H1 (cell line): ENCODE measurements around the gene NKAIN4. TPM values are rescaled to one million over a fixed set of nuclear protein-coding genes. Genes with fewer than 3 reads are reported as not detected.
A peak's percentile ranks its signal among the peaks of the same experiment; 100 is the strongest.

ENCODE experiments used
- CTCF ChIA-PET: fragments of 300-600 bp; sonication (Branson Sonifier 250); formaldehyde crosslinking; loops from one replicate; lab custom pipeline; 2021; ENCODE audit not compliant: partially characterized antibody; lab: Charles Lee
- POLR2A ChIA-PET: fragments of 300-600 bp; sonication (Branson Sonifier 250); formaldehyde crosslinking; loops from one replicate; lab custom pipeline; 2021; ENCODE audit warnings: inconsistent platforms; ENCODE audit not compliant: partially characterized antibody; lab: Charles Lee
- DNase-seq, 2 experiments: peaks; one replicate each; pipeline versions ENCODE4 v3.0.0 to v3.0.0-alpha.2; 2010 to 2022; ENCODE audit warnings: low spot score in 2 of 2, low read depth in 1 of 2, mixed read lengths in 1 of 2
- FAIRE-seq: peaks from 2 replicates; lab custom pipeline; 2011; peaks lifted over from hg19 to GRCh38; lab: Jason Lieb, UNC
- H2AFZ ChIP-seq: 2 replicates; pipeline ENCODE4 v1.8.1; 2012; ENCODE audit warnings: low read length, inconsistent platforms
- H2AK5ac ChIP-seq: 2 replicates; pipeline ENCODE4 v1.6.1; 2013; ENCODE audit warnings: low read depth, low read length
- H2BK120ac ChIP-seq: replicated peaks from 2 replicates; pipeline ENCODE3; 2013; ENCODE audit warnings: low read depth, low read length, inconsistent platforms
- H2BK12ac ChIP-seq: 2 replicates; pipeline ENCODE4 v1.6.1; 2013; ENCODE audit warnings: low read depth, low read length
- H2BK15ac ChIP-seq: 2 replicates; pipeline ENCODE4 v1.6.1; 2013; ENCODE audit warnings: low read length
- H2BK20ac ChIP-seq: 2 replicates; pipeline ENCODE4 v1.6.1; 2013; ENCODE audit warnings: low read length
- H2BK5ac ChIP-seq: 2 replicates; pipeline ENCODE4 v1.6.1; 2013; ENCODE audit warnings: low read depth, low read length
- H3K14ac ChIP-seq: 2 replicates; pipeline ENCODE4 v1.6.1; 2013; ENCODE audit warnings: inconsistent platforms; ENCODE audit not compliant: insufficient read length
- H3K18ac ChIP-seq: 2 replicates; pipeline ENCODE4 v1.6.1; 2013; ENCODE audit warnings: low read length; ENCODE audit errors: extremely low read depth
- H3K23ac ChIP-seq: 2 replicates; pipeline ENCODE4 v1.6.1; 2013; ENCODE audit warnings: inconsistent platforms; ENCODE audit not compliant: insufficient read length
- H3K23me2 ChIP-seq: 2 replicates; pipeline ENCODE4 v1.6.1; 2013; ENCODE audit warnings: low read depth, low read length
- H3K27ac ChIP-seq: 2 replicates; pipeline ENCODE4 v1.6.1; 2011; ENCODE audit warnings: low read depth, low read length, inconsistent platforms
- H3K27me3 ChIP-seq, 4 experiments: replicated peaks in 1 of 4; 1 replicate in 1 of 4; 2 replicates in 3 of 4; pipeline versions ENCODE4 v1.6.1 to v1.8.1; 2011 to 2013; ENCODE audit warnings: low read length in 3 of 4, mild to moderate bottlenecking in 3 of 4, inconsistent platforms in 2 of 4, mixed read lengths in 2 of 4, moderate library complexity in 1 of 4; ENCODE audit not compliant: control insufficient read depth in 3 of 4, insufficient read depth in 3 of 4; ENCODE audit errors: extremely low read depth in 1 of 4
- H3K36me3 ChIP-seq, 4 experiments: 2 replicates each; pipeline versions ENCODE4 v1.6.1 to v1.8.1; 2011 to 2013; ENCODE audit warnings: mild to moderate bottlenecking in 4 of 4, low read length in 3 of 4, moderate library complexity in 2 of 4, control low read depth in 1 of 4, inconsistent platforms in 1 of 4; ENCODE audit not compliant: insufficient read depth in 4 of 4, control insufficient read depth in 2 of 4
- H3K4ac ChIP-seq: replicated peaks from 2 replicates; pipeline ENCODE3; 2013; ENCODE audit warnings: low read length, low read depth, mixed read lengths, inconsistent platforms; ENCODE audit not compliant: insufficient read length
- H3K4me1 ChIP-seq, 4 experiments: replicated peaks in 1 of 4; 1 replicate in 1 of 4; 2 replicates in 3 of 4; pipeline versions ENCODE4 v1.6.1 to v1.8.1; 2011 to 2013; ENCODE audit warnings: low read length in 3 of 4, inconsistent platforms in 2 of 4, mixed read lengths in 1 of 4; ENCODE audit not compliant: insufficient read depth in 4 of 4, control insufficient read depth in 3 of 4
- H3K4me2 ChIP-seq, 2 experiments: 2 replicates each; pipeline versions ENCODE4 v1.6.1 to v1.8.1; 2011 to 2013; ENCODE audit warnings: low read depth in 2 of 2, low read length in 2 of 2, control low read depth in 1 of 2, inconsistent platforms in 1 of 2, mild to moderate bottlenecking in 1 of 2; ENCODE audit not compliant: insufficient read depth in 1 of 2
- H3K4me3 ChIP-seq, 4 experiments: fragments of 200-600, 300-600 bp in 1 of 4; sonication (generic), shearing (Covaris generic), sonication (Bioruptor Twin) in 1 of 4; 2 replicates each; pipeline versions ENCODE4 v1.5.1 to v1.8.1; 2011 to 2016; ENCODE audit warnings: low read length in 4 of 4, low read depth in 3 of 4, control low read depth in 2 of 4, inconsistent platforms in 2 of 4, mild to moderate bottlenecking in 2 of 4, mixed read lengths in 1 of 4, moderate library complexity in 1 of 4; ENCODE audit not compliant: insufficient read depth in 2 of 4; ENCODE audit errors: extremely low read depth in 1 of 4
- H3K56ac ChIP-seq: replicated peaks from 2 replicates; pipeline ENCODE3; 2013; ENCODE audit warnings: low read depth, mild to moderate bottlenecking, mixed read lengths, low read length, inconsistent platforms; ENCODE audit not compliant: insufficient read length
- H3K79me1 ChIP-seq: 2 replicates; pipeline ENCODE4 v1.6.1; 2013; ENCODE audit warnings: low read depth, low read length, control low read depth
- H3K79me2 ChIP-seq, 2 experiments: 2 replicates each; pipeline versions ENCODE4 v1.6.1 to v1.8.1; 2012 to 2013; ENCODE audit warnings: low read length in 2 of 2, mild to moderate bottlenecking in 2 of 2, inconsistent platforms in 1 of 2; ENCODE audit not compliant: insufficient read depth in 2 of 2, control insufficient read depth in 1 of 2
- H3K9ac ChIP-seq, 4 experiments: replicated peaks in 1 of 4; 1 replicate in 1 of 4; 2 replicates in 3 of 4; pipeline versions ENCODE4 v1.6.1 to v1.8.1; 2011 to 2013; ENCODE audit warnings: low read depth in 3 of 4, low read length in 3 of 4, control low read depth in 2 of 4, mild to moderate bottlenecking in 2 of 4, moderate library complexity in 2 of 4, inconsistent platforms in 1 of 4; ENCODE audit errors: extremely low read depth in 1 of 4
- H3K9me3 ChIP-seq, 2 experiments: 2 replicates each; pipeline versions ENCODE4 v1.6.1 to v1.8.1; 2012 to 2013; ENCODE audit warnings: mild to moderate bottlenecking in 2 of 2, moderate library complexity in 2 of 2, control low read depth in 1 of 2, inconsistent platforms in 1 of 2, low read depth in 1 of 2, low read length in 1 of 2, mixed read lengths in 1 of 2; ENCODE audit not compliant: insufficient read depth in 2 of 2
- H4K20me1 ChIP-seq, 2 experiments: replicated peaks in 1 of 2; 2 replicates each; pipeline versions ENCODE3 to v1.8.1; 2011 to 2013; ENCODE audit warnings: inconsistent platforms in 2 of 2, low read length in 2 of 2, mild to moderate bottlenecking in 1 of 2; ENCODE audit not compliant: insufficient read depth in 2 of 2, control insufficient read depth in 1 of 2
- H4K5ac ChIP-seq: 2 replicates; pipeline ENCODE4 v1.6.1; 2013; ENCODE audit warnings: low read length, low read depth, mixed read lengths, inconsistent platforms; ENCODE audit not compliant: insufficient read length
- H4K8ac ChIP-seq: 2 replicates; pipeline ENCODE4 v1.8.0; 2013; ENCODE audit warnings: mild to moderate bottlenecking, moderate library complexity, low read length, inconsistent platforms; ENCODE audit not compliant: insufficient read depth; ENCODE audit errors: extremely low read depth
- H4K91ac ChIP-seq: replicated peaks from 2 replicates; pipeline ENCODE3; 2013; ENCODE audit warnings: low read length, mixed read lengths, inconsistent platforms; ENCODE audit not compliant: insufficient read length
- BACH1 ChIP-seq: IDR thresholded peaks from 2 replicates; pipeline ENCODE4 v1.6.1; 2012; ENCODE audit warnings: low read length, improper control_type of control experiment
- CHD2 ChIP-seq: IDR thresholded peaks from 2 replicates; pipeline ENCODE4 v1.6.1; 2012; ENCODE audit warnings: low read length, improper control_type of control experiment
- FOSL1 ChIP-seq: IDR thresholded peaks from 2 replicates; pipeline ENCODE4 v1.6.1; 2011; ENCODE audit warnings: mild to moderate bottlenecking, low read depth, low read length, moderate library complexity; ENCODE audit not compliant: insufficient read depth
- JUN ChIP-seq: IDR thresholded peaks from 2 replicates; pipeline ENCODE4 v1.6.1; 2011; ENCODE audit warnings: low read depth, mild to moderate bottlenecking, improper control_type of control experiment, low read length
- KDM4A ChIP-seq: IDR thresholded peaks from one replicate; pipeline ENCODE4 v1.7.1; 2012; ENCODE audit warnings: low read depth, mild to moderate bottlenecking, moderate library complexity, low read length, inconsistent platforms; ENCODE audit not compliant: severe bottlenecking
- POLR2A ChIP-seq, 2 experiments: IDR thresholded peaks; 1 replicate in 1 of 2; 2 replicates in 1 of 2; pipeline ENCODE4 v1.6.1; 2011; ENCODE audit warnings: low read depth in 2 of 2, low read length in 2 of 2, mild to moderate bottlenecking in 2 of 2; ENCODE audit errors: control extremely low read depth in 1 of 2
- POU5F1 ChIP-seq: IDR thresholded peaks from 2 replicates; pipeline ENCODE4 v1.6.1; 2011; ENCODE audit warnings: low read depth, mild to moderate bottlenecking, low read length, moderate library complexity
- RAD21 ChIP-seq, 2 experiments: IDR thresholded peaks in 1 of 2; conservative IDR thresholded peaks in 1 of 2; 2 replicates each; pipeline ENCODE4 v1.6.1; 2011; ENCODE audit warnings: low read depth in 2 of 2, low read length in 2 of 2, improper control_type of control experiment in 1 of 2, inconsistent platforms in 1 of 2, mild to moderate bottlenecking in 1 of 2, moderate library complexity in 1 of 2
- RNF2 ChIP-seq: fragments of 200-900, 300-1000 bp; sonication (generic); IDR thresholded peaks from 2 replicates; pipeline ENCODE4 v1.7.1; 2016; ENCODE audit warnings: borderline replicate concordance, low read depth, mild to moderate bottlenecking, antibody characterized with exemption, low read length; ENCODE audit not compliant: poor library complexity, severe bottlenecking; ENCODE audit errors: missing control alignments
- SIX5 ChIP-seq: IDR thresholded peaks from 2 replicates; pipeline ENCODE4 v1.6.1; 2011; ENCODE audit warnings: mild to moderate bottlenecking, low read depth, low read length
- SP4 ChIP-seq: IDR thresholded peaks from 2 replicates; pipeline ENCODE4 v1.6.1; 2012; ENCODE audit warnings: low read length, inconsistent platforms
- ZNF274 ChIP-seq: IDR thresholded peaks from 2 replicates; pipeline ENCODE4 v1.7.0; 2012; ENCODE audit warnings: low read length, borderline replicate concordance; ENCODE audit errors: extremely low read depth
- WGBS, 2 experiments: shearing (Covaris generic) in 1 of 2; methylation state at CpG; one replicate each; pipeline versions ENCODE4 v1.1.6 to v1.1.7; 2013 to 2015; ENCODE audit warnings: low lambda C conversion rate in 2 of 2, mixed read lengths in 2 of 2, inconsistent platforms in 1 of 2, low coverage in 1 of 2, missing lambda C conversion rate in 1 of 2; ENCODE audit not compliant: insufficient replicate concordance in 2 of 2, insufficient coverage in 1 of 2, insufficient read length in 1 of 2; ENCODE audit errors: extremely low coverage in 1 of 2, missing lambda C conversion rate in 1 of 2; 5-methylcytosine and 5-hydroxymethylcytosine counted together
- polyA plus RNA-seq, 7 experiments: library from polyadenylated mRNA; depleted of rRNA in 3 of 7; stranded (reverse) in 5 of 7; unstranded in 2 of 7; fragments of >200 nt in 5 of 7; fragments of 200-250 nt in 2 of 7; gene quantifications; 1 replicate in 5 of 7; 2 replicates in 1 of 7; 4 replicates in 1 of 7; pipeline versions ENCODE4 v1.2.1 to v1.2.3, GENCODE V29; 2011 to 2013; ENCODE audit warnings: missing spikeins in 2 of 7, mixed read lengths in 2 of 7
- total RNA-seq: library from RNA; stranded (reverse); fragmentation: NEBNext Ultra II Directional; extraction: Animal tissue kit (Norgen Biotek cat#: 25700); gene quantifications from 2 replicates; pipeline ENCODE4 v1.2.1, GENCODE V29; 2021

The NKAIN4 gene
- total and polyA plus RNA-seq, 2 of the 8 experiments (the other 6 are each of a cell fraction or from before 2014, with no cell fraction given): 6.9 to 17.0 TPM

- Histone ChIP-seq H3K4ac (no peak overlapping the region), H4K20me1 (peaks cover 1 to 3% of the 10 kb centered on the region in 2 experiments), H3K56ac (no peak overlapping the region), H3K9me3 (no peaks in the 10 kb centered on the region), H3K18ac (no peak overlapping the region), H2AK5ac (peak overlapping the region; percentile 57; the same call in 1 of the 2 replicates), H2BK20ac (no peak overlapping the region; the same call in 1 of the 2 replicates), H3K36me3 (no peaks in the 10 kb centered on the region), H3K79me1 (no peaks in the 10 kb centered on the region), H3K14ac (no peak overlapping the region), H3K27ac (no peak overlapping the region), H3K4me3 (no peak overlapping the region), H2BK120ac (no peak overlapping the region), H4K91ac (peak overlapping the region; percentile 62), H2BK12ac (peak overlapping the region; percentile 75; the same call in 1 of the 2 replicates), H2BK5ac (peak overlapping the region; percentile 66; the same call in 1 of the 2 replicates), H3K23me2 (peaks cover 7% of the 10 kb centered on the region; the same call in 1 of the 2 replicates), H3K4me1 (peaks cover 0 to 13% (median 4%) of the 10 kb centered on the region in 4 experiments; a peak in 5 of 7 replicates), H2AFZ (no peak overlapping the region), H3K27me3 (peaks cover 0 to 3% (median 0%) of the 10 kb centered on the region in 4 experiments; a peak in 2 of 7 replicates), H2BK15ac (peak overlapping the region; percentile 72; the same call in 1 of the 2 replicates), H3K23ac (no peak overlapping the region), H3K79me2 (peaks cover 0 to 5% of the 10 kb centered on the region in 2 experiments; a peak in 2 of 4 replicates), H3K4me2 (no peak overlapping the region), H4K5ac (no peak overlapping the region), H3K9ac (no peak overlapping the region), H4K8ac (no peak overlapping the region)
- FAIRE-seq (no peak), DNase-seq (no peak)
- POLR2A ChIA-PET: interaction anchor here (0.7 to 3.6 kb wide), 3 partner anchors 13 to 813 kb away, joined by 3 to 12 read pairs (median 3); partner anchors contain the start of gene NKAIN4
- WGBS, 2 experiments: 84% methylated on average over 25 of the region's 25 CpGs; no CpG with 5 or more reads in 1 of the 2 experiments
- CTCF ChIA-PET: interaction anchor here (0.6 to 2.1 kb wide), 9 partner anchors 11 to 142 kb away, joined by 3 to 18 read pairs (median 3); no protein-coding TSS in a partner anchor
- TF ChIP-seq BACH1 (no peak), POU5F1 (no peak), FOSL1 (no peak), RAD21 (IDR thresholded peaks at IDR 0.05 in 1 of 2, conservative IDR thresholded peaks at IDR 0.05 in 1 of 2; ENCODE audit: low read depth in 2 of 2, low read length in 2 of 2) (no peak), SIX5 (no peak), KDM4A (no peak), RNF2 (no peak), CHD2 (no peak), POLR2A (IDR thresholded peaks at IDR 0.05; ENCODE audit: control extremely low read depth in 1 of 2, low read depth in 2 of 2, low read length in 2 of 2) (no peak), ZNF274 (no peak), JUN (no peak), SP4 (no peak)
Measured at GRCh38 chr20:63219866-63220521, 34.3 kb downstream of the NKAIN4 start.
